Right lobe of liver (tissue), 4 donors: ENCODE data around the gene NUP210L.

ENCODE experiments used
- POLR2A ChIP-seq: fragments of 450-650 bp; IDR thresholded peaks from one replicate; pipeline ENCODE4 v1.6.1; 2017; ENCODE audit warnings: antibody characterized with exemption, mild to moderate bottlenecking
- TF ChIP-seq, protein P1 (sequence below), 4 donors: fragments of 200-600 bp in 3 of 4; fragments of 450-650 bp in 1 of 4; IDR thresholded peaks; one replicate each; pipeline versions ENCODE4 v1.5.1 to v1.8.0; 2016 to 2022; ENCODE audit warnings: antibody characterized with exemption in 4 of 4, mild to moderate bottlenecking in 2 of 4
- donor health status: DM: no; HTN: no; CAD: no.
- donor health status: DM: no; HTN: no; CAD: no.
- donor health status: DM: no; HTN: yes; CAD: no.

DNA sequence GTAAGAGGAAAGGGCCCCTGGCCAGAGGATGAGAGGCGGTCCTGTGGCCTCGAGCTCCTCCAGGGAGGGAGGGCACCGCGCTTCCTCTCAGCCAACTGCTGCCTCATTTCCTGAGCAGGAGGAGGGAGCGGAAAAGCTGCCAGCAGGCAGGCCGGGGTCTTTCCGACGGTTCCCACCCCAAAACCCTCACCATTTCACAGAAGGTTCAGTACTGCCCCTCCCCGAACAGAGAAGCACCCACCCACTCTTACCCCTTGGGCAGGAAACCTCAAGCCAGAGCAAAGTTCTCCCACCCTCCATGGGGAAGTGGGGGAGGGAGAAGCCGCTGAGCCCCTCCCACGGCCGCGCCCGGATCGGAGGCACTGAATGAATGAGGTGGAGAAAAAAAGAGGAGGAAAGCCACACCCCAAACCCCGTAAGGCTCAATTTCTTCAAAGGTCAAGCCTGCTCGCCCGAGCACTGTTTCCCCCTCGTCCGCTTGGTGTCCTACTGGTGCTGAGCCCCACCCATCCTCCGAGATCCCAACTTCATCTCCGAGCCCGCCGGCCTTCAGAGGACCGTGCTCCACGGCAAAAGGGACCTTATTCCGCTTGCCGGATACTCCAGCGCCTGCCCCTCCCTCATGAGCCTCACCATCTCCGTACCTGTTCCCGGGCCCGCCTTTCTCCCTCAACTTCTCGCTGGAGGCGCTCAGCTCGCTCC is 27.6 kb upstream of the NUP210L start:
- TF ChIP-seq, protein P1, sequence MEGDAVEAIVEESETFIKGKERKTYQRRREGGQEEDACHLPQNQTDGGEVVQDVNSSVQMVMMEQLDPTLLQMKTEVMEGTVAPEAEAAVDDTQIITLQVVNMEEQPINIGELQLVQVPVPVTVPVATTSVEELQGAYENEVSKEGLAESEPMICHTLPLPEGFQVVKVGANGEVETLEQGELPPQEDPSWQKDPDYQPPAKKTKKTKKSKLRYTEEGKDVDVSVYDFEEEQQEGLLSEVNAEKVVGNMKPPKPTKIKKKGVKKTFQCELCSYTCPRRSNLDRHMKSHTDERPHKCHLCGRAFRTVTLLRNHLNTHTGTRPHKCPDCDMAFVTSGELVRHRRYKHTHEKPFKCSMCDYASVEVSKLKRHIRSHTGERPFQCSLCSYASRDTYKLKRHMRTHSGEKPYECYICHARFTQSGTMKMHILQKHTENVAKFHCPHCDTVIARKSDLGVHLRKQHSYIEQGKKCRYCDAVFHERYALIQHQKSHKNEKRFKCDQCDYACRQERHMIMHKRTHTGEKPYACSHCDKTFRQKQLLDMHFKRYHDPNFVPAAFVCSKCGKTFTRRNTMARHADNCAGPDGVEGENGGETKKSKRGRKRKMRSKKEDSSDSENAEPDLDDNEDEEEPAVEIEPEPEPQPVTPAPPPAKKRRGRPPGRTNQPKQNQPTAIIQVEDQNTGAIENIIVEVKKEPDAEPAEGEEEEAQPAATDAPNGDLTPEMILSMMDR (IDR thresholded peaks at IDR 0.05) = no peak
- peak; percentile 29 for TF ChIP-seq POLR2A
